Measurements from ENCODE around the gene JADE3. TPM values are rescaled to one million over a fixed set of nuclear protein-coding genes. Genes with fewer than 3 reads are reported as not detected.

The JADE3 gene
- total RNA-seq, 1 donor from 2014 or later = 12.4 TPM

DNA sequence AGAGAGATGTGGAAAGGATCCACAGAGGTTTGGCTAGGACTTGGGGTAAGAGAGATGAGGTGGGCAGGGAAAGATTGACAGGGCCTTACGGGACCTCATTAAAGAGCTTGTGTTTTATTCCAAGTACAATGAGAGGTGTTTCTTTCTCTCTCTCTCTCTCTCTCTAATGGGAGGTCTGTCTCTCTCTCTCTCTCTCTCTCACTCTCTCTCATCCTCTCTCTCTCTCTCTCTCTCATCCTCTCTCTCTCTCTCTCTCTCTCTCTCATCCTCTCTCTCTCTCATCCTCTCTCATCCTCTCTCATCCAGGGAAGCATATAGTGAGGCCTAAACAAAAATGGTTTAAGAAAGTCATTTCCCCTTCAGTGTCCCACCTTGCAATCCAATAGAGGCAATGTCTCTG is 5.4 kb downstream of the JADE3 start:
- no peaks in the 10 kb centered on the region for H3K27me3 Mint-ChIP-seq (ENCODE audit: low read depth, unreplicated experiment)
- no peak for DNase-seq (ENCODE audit: low read depth)
- H3K4me3 Mint-ChIP-seq (ENCODE audit: unreplicated experiment) = no peak overlapping the region
- no peak for FAIRE-seq
- H3K27ac Mint-ChIP-seq (ENCODE audit: unreplicated experiment) = no peak overlapping the region
- no peak for TF ChIP-seq EZH2 (IDR thresholded peaks at IDR 0.05; ENCODE audit: insufficient read depth, low read length)
- TF ChIP-seq, protein P1, sequence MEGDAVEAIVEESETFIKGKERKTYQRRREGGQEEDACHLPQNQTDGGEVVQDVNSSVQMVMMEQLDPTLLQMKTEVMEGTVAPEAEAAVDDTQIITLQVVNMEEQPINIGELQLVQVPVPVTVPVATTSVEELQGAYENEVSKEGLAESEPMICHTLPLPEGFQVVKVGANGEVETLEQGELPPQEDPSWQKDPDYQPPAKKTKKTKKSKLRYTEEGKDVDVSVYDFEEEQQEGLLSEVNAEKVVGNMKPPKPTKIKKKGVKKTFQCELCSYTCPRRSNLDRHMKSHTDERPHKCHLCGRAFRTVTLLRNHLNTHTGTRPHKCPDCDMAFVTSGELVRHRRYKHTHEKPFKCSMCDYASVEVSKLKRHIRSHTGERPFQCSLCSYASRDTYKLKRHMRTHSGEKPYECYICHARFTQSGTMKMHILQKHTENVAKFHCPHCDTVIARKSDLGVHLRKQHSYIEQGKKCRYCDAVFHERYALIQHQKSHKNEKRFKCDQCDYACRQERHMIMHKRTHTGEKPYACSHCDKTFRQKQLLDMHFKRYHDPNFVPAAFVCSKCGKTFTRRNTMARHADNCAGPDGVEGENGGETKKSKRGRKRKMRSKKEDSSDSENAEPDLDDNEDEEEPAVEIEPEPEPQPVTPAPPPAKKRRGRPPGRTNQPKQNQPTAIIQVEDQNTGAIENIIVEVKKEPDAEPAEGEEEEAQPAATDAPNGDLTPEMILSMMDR (IDR thresholded peaks at IDR 0.05; ENCODE audit: insufficient read depth, low read depth, low read length) = no peak
- H3K9ac ChIP-seq (ENCODE audit: low read length) = no peak overlapping the region
- H3K36me3 Mint-ChIP-seq (ENCODE audit: low read depth, unreplicated experiment) = no peaks in the 10 kb centered on the region
- H3K4me3 ChIP-seq (ENCODE audit: insufficient read depth, low read depth, low read length) = no peak overlapping the region
- H3K79me2 ChIP-seq (ENCODE audit: insufficient read depth, low read length) = peaks cover 48% of the 10 kb centered on the region
- H3K9me3 ChIP-seq (ENCODE audit: insufficient read depth, low read depth, low read length) = no peaks in the 10 kb centered on the region
- H3K27ac ChIP-seq (ENCODE audit: low read depth, low read length) = no peak overlapping the region
- H3K4me1 ChIP-seq (ENCODE audit: insufficient read depth, low read length) = peaks cover 6% of the 10 kb centered on the region
- H2AFZ ChIP-seq (ENCODE audit: low read depth, low read length) = no peak overlapping the region
- H3K9me3 Mint-ChIP-seq (ENCODE audit: unreplicated experiment) = no peaks in the 10 kb centered on the region
- H3K4me2 ChIP-seq (ENCODE audit: low read length) = no peak overlapping the region
- peaks cover 12% of the 10 kb centered on the region for H4K20me1 ChIP-seq (ENCODE audit: insufficient read depth, low read length)
- H3K27me3 ChIP-seq (ENCODE audit: insufficient read depth, low read length) = no peaks in the 10 kb centered on the region
- H3K4me1 Mint-ChIP-seq (ENCODE audit: low read depth, unreplicated experiment) = peaks cover 7% of the 10 kb centered on the region
- H3K36me3 ChIP-seq (ENCODE audit: insufficient read depth, low read length) = no peaks in the 10 kb centered on the region

DNA sequence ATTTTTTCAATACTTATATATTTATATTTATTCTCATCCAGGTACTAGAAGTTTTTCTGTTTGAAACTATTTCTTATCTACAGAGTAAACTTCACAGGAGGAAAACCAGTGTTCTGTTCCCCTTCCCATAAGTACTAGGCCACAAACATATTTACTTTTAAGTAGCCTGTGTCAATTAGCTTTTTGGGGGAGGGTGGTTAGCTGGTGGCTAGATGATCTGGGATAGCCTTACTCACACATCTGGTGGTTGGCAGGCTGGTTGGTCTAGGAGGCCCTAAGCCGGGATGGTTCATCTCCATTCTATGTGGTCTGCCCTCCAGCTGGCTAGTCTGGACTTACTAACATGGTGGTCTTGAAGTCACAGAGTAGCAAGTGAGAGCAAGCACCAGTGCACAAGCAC is 6.2 kb downstream of the JADE3 start:
- H4K20me1 ChIP-seq (ENCODE audit: insufficient read depth, low read length) = peaks cover 12% of the 10 kb centered on the region
- FAIRE-seq (no peak), DNase-seq (ENCODE audit: low read depth) (no peak)
- H3K79me2 ChIP-seq (ENCODE audit: insufficient read depth, low read length) = peaks cover 46% of the 10 kb centered on the region
- TF ChIP-seq EZH2 (IDR thresholded peaks at IDR 0.05; ENCODE audit: insufficient read depth, low read length) = no peak
- TF ChIP-seq, protein P1 (IDR thresholded peaks at IDR 0.05; ENCODE audit: insufficient read depth, low read depth, low read length) = no peak
- no peaks in the 10 kb centered on the region for H3K9me3 ChIP-seq (ENCODE audit: insufficient read depth, low read depth, low read length)
- H3K4me3 ChIP-seq (ENCODE audit: insufficient read depth, low read depth, low read length) = no peak overlapping the region
- no peak overlapping the region for H2AFZ ChIP-seq (ENCODE audit: low read depth, low read length)
- Mint-ChIP-seq H3K4me3 (ENCODE audit: unreplicated experiment) (no peak overlapping the region), H3K9me3 (ENCODE audit: unreplicated experiment) (no peaks in the 10 kb centered on the region), H3K4me1 (ENCODE audit: low read depth, unreplicated experiment) (peaks cover 7% of the 10 kb centered on the region), H3K27me3 (ENCODE audit: low read depth, unreplicated experiment) (no peaks in the 10 kb centered on the region), H3K36me3 (ENCODE audit: low read depth, unreplicated experiment) (no peaks in the 10 kb centered on the region), H3K27ac (ENCODE audit: unreplicated experiment) (no peak overlapping the region)
- H3K4me1 ChIP-seq (ENCODE audit: insufficient read depth, low read length) = peaks cover 6% of the 10 kb centered on the region
- no peaks in the 10 kb centered on the region for H3K36me3 ChIP-seq (ENCODE audit: insufficient read depth, low read length)
- no peak overlapping the region for H3K27ac ChIP-seq (ENCODE audit: low read depth, low read length)
- no peak overlapping the region for H3K4me2 ChIP-seq (ENCODE audit: low read length)
- H3K27me3 ChIP-seq (ENCODE audit: insufficient read depth, low read length) = no peaks in the 10 kb centered on the region
- no peak overlapping the region for H3K9ac ChIP-seq (ENCODE audit: low read length)

DNA sequence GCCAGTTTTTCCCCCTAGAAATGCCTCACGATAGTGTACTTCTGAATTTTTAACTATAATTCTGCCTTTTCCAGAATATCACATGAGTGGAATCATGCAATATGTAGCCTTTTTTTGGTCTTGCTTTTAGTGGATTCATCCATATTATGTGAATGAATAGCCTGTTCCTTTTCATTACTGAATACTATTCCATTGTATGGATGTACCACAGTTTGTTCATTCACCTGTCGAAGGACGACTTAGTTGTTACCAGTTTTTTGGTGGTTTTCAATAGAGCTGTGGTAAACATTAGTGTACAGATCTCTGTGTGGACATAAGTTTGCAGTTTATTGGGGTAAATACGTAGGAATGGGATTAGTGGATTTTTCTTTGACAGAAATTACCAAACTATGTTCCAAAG is 8.0 kb downstream of the JADE3 start:
- no peak overlapping the region for H3K4me3 ChIP-seq (ENCODE audit: insufficient read depth, low read depth, low read length)
- H3K9me3 Mint-ChIP-seq (ENCODE audit: unreplicated experiment) = no peaks in the 10 kb centered on the region
- H3K4me1 Mint-ChIP-seq (ENCODE audit: low read depth, unreplicated experiment) = no peaks in the 10 kb centered on the region
- H3K36me3 ChIP-seq (ENCODE audit: insufficient read depth, low read length) = no peaks in the 10 kb centered on the region
- H3K4me2 ChIP-seq (ENCODE audit: low read length) = no peak overlapping the region
- no peak overlapping the region for H3K4me3 Mint-ChIP-seq (ENCODE audit: unreplicated experiment)
- TF ChIP-seq, protein P1 (IDR thresholded peaks at IDR 0.05; ENCODE audit: insufficient read depth, low read depth, low read length) = no peak
- TF ChIP-seq EZH2 (IDR thresholded peaks at IDR 0.05; ENCODE audit: insufficient read depth, low read length) = no peak
- no peaks in the 10 kb centered on the region for H3K27me3 Mint-ChIP-seq (ENCODE audit: low read depth, unreplicated experiment)
- H3K36me3 Mint-ChIP-seq (ENCODE audit: low read depth, unreplicated experiment) = no peaks in the 10 kb centered on the region
- no peaks in the 10 kb centered on the region for H3K27me3 ChIP-seq (ENCODE audit: insufficient read depth, low read length)
- FAIRE-seq = no peak
- no peaks in the 10 kb centered on the region for H3K9me3 ChIP-seq (ENCODE audit: insufficient read depth, low read depth, low read length)
- H3K27ac ChIP-seq (ENCODE audit: low read depth, low read length) = no peak overlapping the region
- no peak overlapping the region for H2AFZ ChIP-seq (ENCODE audit: low read depth, low read length)
- no peaks in the 10 kb centered on the region for H3K4me1 ChIP-seq (ENCODE audit: insufficient read depth, low read length)
- no peak overlapping the region for H3K27ac Mint-ChIP-seq (ENCODE audit: unreplicated experiment)
- H3K9ac ChIP-seq (ENCODE audit: low read length) = no peak overlapping the region
- H3K79me2 ChIP-seq (ENCODE audit: insufficient read depth, low read length) = peaks cover 28% of the 10 kb centered on the region
- no peak for DNase-seq (ENCODE audit: low read depth)
- peaks cover 1% of the 10 kb centered on the region for H4K20me1 ChIP-seq (ENCODE audit: insufficient read depth, low read length)

Measured in astrocyte (in vitro differentiated cells and primary cell).